Panc1 (cell line): Measurements from ENCODE around the gene TNFSF13.

Experiments
- CTCF ChIP-seq: fragments of 450-650 bp; IDR thresholded peaks from 2 replicates; pipeline ENCODE4 v1.5.1; 2017; ENCODE audit warnings: mild to moderate bottlenecking
- POLR2AphosphoS5 ChIP-seq: IDR thresholded peaks from 2 replicates; pipeline ENCODE4 v1.6.1; 2012; ENCODE audit warnings: mild to moderate bottlenecking, low read depth, low read length, moderate library complexity
- REST ChIP-seq, 2 experiments: IDR thresholded peaks; 2 replicates each; pipeline ENCODE4 v1.6.1; 2011 to 2012; ENCODE audit warnings: low read depth in 2 of 2, control low read depth in 1 of 2, low read length in 1 of 2, mild to moderate bottlenecking in 1 of 2, moderate library complexity in 1 of 2; ENCODE audit not compliant: insufficient read depth in 1 of 2
- SIN3A ChIP-seq: IDR thresholded peaks from 2 replicates; pipeline ENCODE4 v1.6.1; 2012; ENCODE audit warnings: low read depth, mild to moderate bottlenecking, low read length, moderate library complexity, borderline replicate concordance; ENCODE audit not compliant: insufficient read depth

GRCh38 chr17:7553356-7553755, 5.2 kb upstream of the TNFSF13 start:
- TF ChIP-seq CTCF (no peak), REST (IDR thresholded peaks at IDR 0.05; ENCODE audit: insufficient read depth in 1 of 2, low read depth in 2 of 2, low read length in 1 of 2) (no peak), POLR2AphosphoS5 (no peak), SIN3A (no peak)
